H1 (cell line): Measurements from ENCODE around the gene SLC6A8. TPM values are rescaled to one million over a fixed set of nuclear protein-coding genes. Genes with fewer than 3 reads are reported as not detected.
A peak's percentile ranks its signal among the peaks of the same experiment; 100 is the strongest.

Experiments used
- CTCF ChIA-PET: fragments of 300-600 bp; sonication (Branson Sonifier 250); formaldehyde crosslinking; loops from one replicate; lab custom pipeline; 2021; ENCODE audit not compliant: partially characterized antibody; lab: Charles Lee
- POLR2A ChIA-PET: fragments of 300-600 bp; sonication (Branson Sonifier 250); formaldehyde crosslinking; loops from one replicate; lab custom pipeline; 2021; ENCODE audit warnings: inconsistent platforms; ENCODE audit not compliant: partially characterized antibody; lab: Charles Lee
- DNase-seq, 2 experiments: peaks; one replicate each; pipeline versions ENCODE4 v3.0.0 to v3.0.0-alpha.2; 2010 to 2022; ENCODE audit warnings: low spot score in 2 of 2, low read depth in 1 of 2, mixed read lengths in 1 of 2
- FAIRE-seq: peaks from 2 replicates; lab custom pipeline; 2011; peaks lifted over from hg19 to GRCh38; lab: Jason Lieb, UNC
- H2AFZ ChIP-seq: 2 replicates; pipeline ENCODE4 v1.8.1; 2012; ENCODE audit warnings: low read length, inconsistent platforms
- H2AK5ac ChIP-seq: 2 replicates; pipeline ENCODE4 v1.6.1; 2013; ENCODE audit warnings: low read depth, low read length
- H2BK120ac ChIP-seq: replicated peaks from 2 replicates; pipeline ENCODE3; 2013; ENCODE audit warnings: low read depth, low read length, inconsistent platforms
- H2BK12ac ChIP-seq: 2 replicates; pipeline ENCODE4 v1.6.1; 2013; ENCODE audit warnings: low read depth, low read length
- H2BK15ac ChIP-seq: 2 replicates; pipeline ENCODE4 v1.6.1; 2013; ENCODE audit warnings: low read length
- H2BK20ac ChIP-seq: 2 replicates; pipeline ENCODE4 v1.6.1; 2013; ENCODE audit warnings: low read length
- H2BK5ac ChIP-seq: 2 replicates; pipeline ENCODE4 v1.6.1; 2013; ENCODE audit warnings: low read depth, low read length
- H3K14ac ChIP-seq: 2 replicates; pipeline ENCODE4 v1.6.1; 2013; ENCODE audit warnings: inconsistent platforms; ENCODE audit not compliant: insufficient read length
- H3K18ac ChIP-seq: 2 replicates; pipeline ENCODE4 v1.6.1; 2013; ENCODE audit warnings: low read length; ENCODE audit errors: extremely low read depth
- H3K23ac ChIP-seq: 2 replicates; pipeline ENCODE4 v1.6.1; 2013; ENCODE audit warnings: inconsistent platforms; ENCODE audit not compliant: insufficient read length
- H3K23me2 ChIP-seq: 2 replicates; pipeline ENCODE4 v1.6.1; 2013; ENCODE audit warnings: low read depth, low read length
- H3K27ac ChIP-seq: 2 replicates; pipeline ENCODE4 v1.6.1; 2011; ENCODE audit warnings: low read depth, low read length, inconsistent platforms
- H3K27me3 ChIP-seq, 4 experiments: replicated peaks in 1 of 4; 1 replicate in 1 of 4; 2 replicates in 3 of 4; pipeline versions ENCODE4 v1.6.1 to v1.8.1; 2011 to 2013; ENCODE audit warnings: low read length in 3 of 4, mild to moderate bottlenecking in 3 of 4, inconsistent platforms in 2 of 4, mixed read lengths in 2 of 4, moderate library complexity in 1 of 4; ENCODE audit not compliant: control insufficient read depth in 3 of 4, insufficient read depth in 3 of 4; ENCODE audit errors: extremely low read depth in 1 of 4
- H3K36me3 ChIP-seq, 4 experiments: 2 replicates each; pipeline versions ENCODE4 v1.6.1 to v1.8.1; 2011 to 2013; ENCODE audit warnings: mild to moderate bottlenecking in 4 of 4, low read length in 3 of 4, moderate library complexity in 2 of 4, control low read depth in 1 of 4, inconsistent platforms in 1 of 4; ENCODE audit not compliant: insufficient read depth in 4 of 4, control insufficient read depth in 2 of 4
- H3K4ac ChIP-seq: replicated peaks from 2 replicates; pipeline ENCODE3; 2013; ENCODE audit warnings: low read length, low read depth, mixed read lengths, inconsistent platforms; ENCODE audit not compliant: insufficient read length
- H3K4me1 ChIP-seq, 4 experiments: replicated peaks in 1 of 4; 1 replicate in 1 of 4; 2 replicates in 3 of 4; pipeline versions ENCODE4 v1.6.1 to v1.8.1; 2011 to 2013; ENCODE audit warnings: low read length in 3 of 4, inconsistent platforms in 2 of 4, mixed read lengths in 1 of 4; ENCODE audit not compliant: insufficient read depth in 4 of 4, control insufficient read depth in 3 of 4
- H3K4me2 ChIP-seq, 2 experiments: 2 replicates each; pipeline versions ENCODE4 v1.6.1 to v1.8.1; 2011 to 2013; ENCODE audit warnings: low read depth in 2 of 2, low read length in 2 of 2, control low read depth in 1 of 2, inconsistent platforms in 1 of 2, mild to moderate bottlenecking in 1 of 2; ENCODE audit not compliant: insufficient read depth in 1 of 2
- H3K4me3 ChIP-seq, 4 experiments: fragments of 200-600, 300-600 bp in 1 of 4; sonication (generic), shearing (Covaris generic), sonication (Bioruptor Twin) in 1 of 4; 2 replicates each; pipeline versions ENCODE4 v1.5.1 to v1.8.1; 2011 to 2016; ENCODE audit warnings: low read length in 4 of 4, low read depth in 3 of 4, control low read depth in 2 of 4, inconsistent platforms in 2 of 4, mild to moderate bottlenecking in 2 of 4, mixed read lengths in 1 of 4, moderate library complexity in 1 of 4; ENCODE audit not compliant: insufficient read depth in 2 of 4; ENCODE audit errors: extremely low read depth in 1 of 4
- H3K56ac ChIP-seq: replicated peaks from 2 replicates; pipeline ENCODE3; 2013; ENCODE audit warnings: low read depth, mild to moderate bottlenecking, mixed read lengths, low read length, inconsistent platforms; ENCODE audit not compliant: insufficient read length
- H3K79me1 ChIP-seq: 2 replicates; pipeline ENCODE4 v1.6.1; 2013; ENCODE audit warnings: low read depth, low read length, control low read depth
- H3K79me2 ChIP-seq, 2 experiments: 2 replicates each; pipeline versions ENCODE4 v1.6.1 to v1.8.1; 2012 to 2013; ENCODE audit warnings: low read length in 2 of 2, mild to moderate bottlenecking in 2 of 2, inconsistent platforms in 1 of 2; ENCODE audit not compliant: insufficient read depth in 2 of 2, control insufficient read depth in 1 of 2
- H3K9ac ChIP-seq, 4 experiments: replicated peaks in 1 of 4; 1 replicate in 1 of 4; 2 replicates in 3 of 4; pipeline versions ENCODE4 v1.6.1 to v1.8.1; 2011 to 2013; ENCODE audit warnings: low read depth in 3 of 4, low read length in 3 of 4, control low read depth in 2 of 4, mild to moderate bottlenecking in 2 of 4, moderate library complexity in 2 of 4, inconsistent platforms in 1 of 4; ENCODE audit errors: extremely low read depth in 1 of 4
- H3K9me3 ChIP-seq, 2 experiments: 2 replicates each; pipeline versions ENCODE4 v1.6.1 to v1.8.1; 2012 to 2013; ENCODE audit warnings: mild to moderate bottlenecking in 2 of 2, moderate library complexity in 2 of 2, control low read depth in 1 of 2, inconsistent platforms in 1 of 2, low read depth in 1 of 2, low read length in 1 of 2, mixed read lengths in 1 of 2; ENCODE audit not compliant: insufficient read depth in 2 of 2
- H4K20me1 ChIP-seq, 2 experiments: replicated peaks in 1 of 2; 2 replicates each; pipeline versions ENCODE3 to v1.8.1; 2011 to 2013; ENCODE audit warnings: inconsistent platforms in 2 of 2, low read length in 2 of 2, mild to moderate bottlenecking in 1 of 2; ENCODE audit not compliant: insufficient read depth in 2 of 2, control insufficient read depth in 1 of 2
- H4K5ac ChIP-seq: 2 replicates; pipeline ENCODE4 v1.6.1; 2013; ENCODE audit warnings: low read length, low read depth, mixed read lengths, inconsistent platforms; ENCODE audit not compliant: insufficient read length
- H4K8ac ChIP-seq: 2 replicates; pipeline ENCODE4 v1.8.0; 2013; ENCODE audit warnings: mild to moderate bottlenecking, moderate library complexity, low read length, inconsistent platforms; ENCODE audit not compliant: insufficient read depth; ENCODE audit errors: extremely low read depth
- H4K91ac ChIP-seq: replicated peaks from 2 replicates; pipeline ENCODE3; 2013; ENCODE audit warnings: low read length, mixed read lengths, inconsistent platforms; ENCODE audit not compliant: insufficient read length
- CBX5 ChIP-seq: fragments of 300-800, 300-1000 bp; sonication (generic); IDR thresholded peaks from 2 replicates; pipeline ENCODE4 v1.7.1; 2016; ENCODE audit warnings: antibody characterized with exemption, low read length, low read depth
- CEBPB ChIP-seq: IDR thresholded peaks from 2 replicates; pipeline ENCODE4 v1.6.1; 2012; ENCODE audit warnings: low read depth, low read length
- EZH2 ChIP-seq: fragments of 200-600 bp; sonication (generic); IDR thresholded peaks from 2 replicates; pipeline ENCODE4 v1.7.1; 2012; ENCODE audit warnings: low read depth, mild to moderate bottlenecking, moderate library complexity, low read length, inconsistent platforms; ENCODE audit not compliant: severe bottlenecking
- NRF1 ChIP-seq: IDR thresholded peaks from 2 replicates; pipeline ENCODE4 v1.6.1; 2011; ENCODE audit warnings: mild to moderate bottlenecking, low read depth, low read length, improper control_type of control experiment
- POLR2A ChIP-seq, 2 experiments: IDR thresholded peaks; 1 replicate in 1 of 2; 2 replicates in 1 of 2; pipeline ENCODE4 v1.6.1; 2011; ENCODE audit warnings: low read depth in 2 of 2, low read length in 2 of 2, mild to moderate bottlenecking in 2 of 2; ENCODE audit errors: control extremely low read depth in 1 of 2
- POLR2AphosphoS5 ChIP-seq: IDR thresholded peaks from 2 replicates; pipeline ENCODE4 v1.6.1; 2011; ENCODE audit warnings: low read depth, low read length
- POU5F1 ChIP-seq: IDR thresholded peaks from 2 replicates; pipeline ENCODE4 v1.6.1; 2011; ENCODE audit warnings: low read depth, mild to moderate bottlenecking, low read length, moderate library complexity
- RBBP5 ChIP-seq: IDR thresholded peaks from 2 replicates; pipeline ENCODE4 v1.7.1; 2012; ENCODE audit warnings: low read depth, mild to moderate bottlenecking, inconsistent platforms, low read length, moderate library complexity, borderline replicate concordance
- RNF2 ChIP-seq: fragments of 200-900, 300-1000 bp; sonication (generic); IDR thresholded peaks from 2 replicates; pipeline ENCODE4 v1.7.1; 2016; ENCODE audit warnings: borderline replicate concordance, low read depth, mild to moderate bottlenecking, antibody characterized with exemption, low read length; ENCODE audit not compliant: poor library complexity, severe bottlenecking; ENCODE audit errors: missing control alignments
- TAF1 ChIP-seq: IDR thresholded peaks from 2 replicates; pipeline ENCODE4 v1.6.1; 2011; ENCODE audit warnings: mild to moderate bottlenecking, low read depth, low read length
- TEAD4 ChIP-seq: IDR thresholded peaks from 2 replicates; pipeline ENCODE4 v1.6.1; 2012; ENCODE audit warnings: low read depth, low read length, inconsistent platforms, mixed read lengths
- USF2 ChIP-seq: IDR thresholded peaks from 2 replicates; pipeline ENCODE4 v1.6.1; 2011; ENCODE audit warnings: low read length, improper control_type of control experiment
- YY1 ChIP-seq: IDR thresholded peaks from 2 replicates; pipeline ENCODE4 v1.6.1; 2011; ENCODE audit warnings: low read depth, mild to moderate bottlenecking, low read length
- ZNF274 ChIP-seq: IDR thresholded peaks from 2 replicates; pipeline ENCODE4 v1.7.0; 2012; ENCODE audit warnings: low read length, borderline replicate concordance; ENCODE audit errors: extremely low read depth
- WGBS, 2 experiments: shearing (Covaris generic) in 1 of 2; methylation state at CpG; one replicate each; pipeline versions ENCODE4 v1.1.6 to v1.1.7; 2013 to 2015; ENCODE audit warnings: low lambda C conversion rate in 2 of 2, mixed read lengths in 2 of 2, inconsistent platforms in 1 of 2, low coverage in 1 of 2, missing lambda C conversion rate in 1 of 2; ENCODE audit not compliant: insufficient replicate concordance in 2 of 2, insufficient coverage in 1 of 2, insufficient read length in 1 of 2; ENCODE audit errors: extremely low coverage in 1 of 2, missing lambda C conversion rate in 1 of 2; 5-methylcytosine and 5-hydroxymethylcytosine counted together
- polyA plus RNA-seq, 7 experiments: library from polyadenylated mRNA; depleted of rRNA in 3 of 7; stranded (reverse) in 5 of 7; unstranded in 2 of 7; fragments of >200 nt in 5 of 7; fragments of 200-250 nt in 2 of 7; gene quantifications; 1 replicate in 5 of 7; 2 replicates in 1 of 7; 4 replicates in 1 of 7; pipeline versions ENCODE4 v1.2.1 to v1.2.3, GENCODE V29; 2011 to 2013; ENCODE audit warnings: missing spikeins in 2 of 7, mixed read lengths in 2 of 7
- total RNA-seq: library from RNA; stranded (reverse); fragmentation: NEBNext Ultra II Directional; extraction: Animal tissue kit (Norgen Biotek cat#: 25700); gene quantifications from 2 replicates; pipeline ENCODE4 v1.2.1, GENCODE V29; 2021

Gene SLC6A8
- total and polyA plus RNA-seq, 2 of the 8 experiments (the other 6 are each of a cell fraction or from before 2014, with no cell fraction given), result 87.7 to 94.7 TPM

DNA sequence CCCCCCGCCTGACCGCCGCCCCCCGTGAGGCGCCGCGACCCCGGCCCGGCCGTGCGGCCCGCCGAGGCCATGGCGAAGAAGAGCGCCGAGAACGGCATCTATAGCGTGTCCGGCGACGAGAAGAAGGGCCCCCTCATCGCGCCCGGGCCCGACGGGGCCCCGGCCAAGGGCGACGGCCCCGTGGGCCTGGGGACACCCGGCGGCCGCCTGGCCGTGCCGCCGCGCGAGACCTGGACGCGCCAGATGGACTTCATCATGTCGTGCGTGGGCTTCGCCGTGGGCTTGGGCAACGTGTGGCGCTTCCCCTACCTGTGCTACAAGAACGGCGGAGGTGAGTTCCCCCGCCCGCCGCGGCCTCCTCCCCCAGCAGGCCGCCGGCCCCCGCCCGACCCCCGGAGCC, 780 bp downstream of the SLC6A8 start:
- CTCF ChIA-PET, result no interaction called here
- 3% methylated on average over 8 of the region's 57 CpGs; no CpG with 5 or more reads in 1 of the 2 experiments for WGBS, 2 experiments
- Histone ChIP-seq H3K18ac (no peak overlapping the region), H4K20me1 (peaks cover 2 to 3% of the 10 kb centered on the region in 2 experiments), H3K79me2 (peaks cover 0 to 13% of the 10 kb centered on the region in 2 experiments; a peak in 3 of 4 replicates), H3K9me3 (peaks cover 2% of the 10 kb centered on the region in 2 experiments; a peak in 2 of 4 replicates), H3K4me3 (peak overlapping the region; percentile 47 to 58 (median 51)), H2BK20ac (no peak overlapping the region), H3K79me1 (no peaks in the 10 kb centered on the region; the same call in 1 of the 2 replicates), H4K5ac (no peak overlapping the region), H3K23ac (no peak overlapping the region), H3K14ac (no peak overlapping the region), H2BK5ac (no peak overlapping the region), H3K23me2 (no peaks in the 10 kb centered on the region), H3K4me1 (peaks cover 0 to 27% (median 11%) of the 10 kb centered on the region in 4 experiments; a peak in 6 of 7 replicates), H4K8ac (no peak overlapping the region), H2BK12ac (no peak overlapping the region), H2BK120ac (no peak overlapping the region), H3K9ac (peak overlapping the region; percentile 37 to 64 (median 48); a peak in 6 of 7 replicates), H2BK15ac (no peak overlapping the region), H3K36me3 (peaks cover 0 to 26% (median 2%) of the 10 kb centered on the region in 4 experiments; a peak in 5 of 8 replicates), H3K27me3 (no peaks in the 10 kb centered on the region), H3K27ac (no peak overlapping the region), H4K91ac (no peak overlapping the region), H3K4ac (no peak overlapping the region), H2AK5ac (no peak overlapping the region), H2AFZ (no peak overlapping the region), H3K56ac (no peak overlapping the region), H3K4me2 (peak overlapping the region in 1 of 2 experiments; percentile 42; a peak in 2 of 4 replicates)
- FAIRE-seq (no peak), DNase-seq (no peak)
- POLR2A ChIA-PET, result no interaction called here
- TF ChIP-seq POU5F1, result no peak
- TF ChIP-seq CBX5, result no peak
- TF ChIP-seq TAF1, result no peak
- TF ChIP-seq NRF1, result no peak
- no peak for TF ChIP-seq POLR2AphosphoS5
- TF ChIP-seq POLR2A (IDR thresholded peaks at IDR 0.05; ENCODE audit: control extremely low read depth in 1 of 2, low read depth in 2 of 2, low read length in 2 of 2), result no peak
- no peak for TF ChIP-seq RBBP5
- TF ChIP-seq EZH2, result no peak
- no peak for TF ChIP-seq ZNF274
- TF ChIP-seq YY1, result no peak
- TF ChIP-seq RNF2, result no peak
- TF ChIP-seq CEBPB, result no peak
- no peak for TF ChIP-seq TEAD4
- TF ChIP-seq USF2, result no peak
